Measurements from ENCODE around the gene MYRIP. TPM values are rescaled to one million over a fixed set of nuclear protein-coding genes. Genes with fewer than 3 reads are reported as not detected.
A peak's percentile ranks its signal among the peaks of the same experiment; 100 is the strongest.

Gene MYRIP
- total and polyA plus RNA-seq, 8 donors = 1.4 to 11.2 (median 7.8) TPM

- FAIRE-seq (no peak), ATAC-seq (no peak), DNase-seq (no peak)
- Histone ChIP-seq H3K36me3 (no peaks in the 10 kb centered on the region), H3K4me1 (peaks cover 0 to 2% (median 0%) of the 10 kb centered on the region in 3 donors), H3K27me3 (no peaks in the 10 kb centered on the region), H3K27ac (no peak overlapping the region), H3K9me3 (no peaks in the 10 kb centered on the region), H3K4me3 (no peak overlapping the region)
- no peak for TF ChIP-seq CTCF (IDR thresholded peaks at IDR 0.05)
- intact Hi-C loops (cut with DNase I) = loop anchor here in 2 of 3 donors (5.0 to 10.0 kb wide), 2 partner anchors 126 to 128 kb away; no protein-coding TSS in a partner anchor
- WGBS, 2 donors = 68 to 71% methylated on average over 3 of the region's 3 CpGs
Observed at GRCh38 chr3:40189118-40189517, 379.7 kb downstream of the MYRIP start.

DNA sequence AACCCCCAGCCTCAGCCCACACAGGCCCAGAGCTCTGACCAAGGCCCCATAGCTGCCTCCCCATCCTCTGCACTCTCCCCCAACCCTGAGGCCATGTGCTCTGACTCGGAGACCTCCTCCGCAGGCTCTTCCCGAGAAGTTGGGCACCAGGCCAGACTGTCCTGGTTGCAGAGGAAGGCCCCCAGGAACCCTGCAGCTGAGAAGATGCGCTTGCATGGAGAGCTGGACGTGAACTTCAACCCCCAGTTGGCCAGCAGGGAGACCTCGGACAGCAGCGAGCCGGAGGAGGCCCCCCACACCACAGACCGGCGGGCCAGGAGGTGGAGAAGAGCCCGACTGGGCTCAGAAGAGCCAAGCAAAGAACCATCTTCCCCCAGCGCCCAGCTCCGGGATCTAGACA lies 380.6 kb downstream of the MYRIP start:
- no peak for FAIRE-seq
- Histone ChIP-seq H3K27ac (no peak overlapping the region), H3K36me3 (no peaks in the 10 kb centered on the region), H3K4me3 (no peak overlapping the region), H3K4me1 (peaks cover 0 to 2% (median 0%) of the 10 kb centered on the region in 3 donors), H3K9me3 (no peaks in the 10 kb centered on the region), H3K27me3 (no peaks in the 10 kb centered on the region)
- intact Hi-C loops (cut with DNase I) = no loop called here
- no peak for TF ChIP-seq CTCF (IDR thresholded peaks at IDR 0.05)
- 87 to 89% methylated on average over 13 of the region's 13 CpGs for WGBS, 2 donors
- no peak for ATAC-seq
- DNase-seq = peak in 1 of 6 donors; percentile 51

DNA sequence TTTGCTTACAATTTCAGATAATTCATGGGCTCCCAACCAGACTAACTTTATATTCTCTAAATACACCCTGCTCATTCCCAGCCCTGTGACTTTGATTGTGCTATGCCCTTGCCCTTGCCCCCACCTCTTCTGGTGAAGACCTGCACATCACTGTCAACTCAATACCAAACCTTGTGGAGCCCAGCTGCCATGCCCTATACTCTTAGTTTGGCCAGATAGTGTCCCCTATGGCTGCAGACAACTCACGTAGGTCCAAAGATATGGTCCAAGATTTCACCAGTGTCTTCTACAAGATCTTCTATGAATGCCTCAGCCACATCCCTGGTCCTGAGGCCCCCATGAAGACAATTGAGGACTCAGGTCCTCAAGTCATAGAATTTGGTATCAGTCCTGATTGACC lies 381.8 kb downstream of the MYRIP start:
- H3K4me1 ChIP-seq = peaks cover 0 to 2% (median 0%) of the 10 kb centered on the region in 3 donors
- no peak for DNase-seq
- no peaks in the 10 kb centered on the region for H3K27me3 ChIP-seq
- no peak for TF ChIP-seq CTCF (IDR thresholded peaks at IDR 0.05)
- no peaks in the 10 kb centered on the region for H3K9me3 ChIP-seq
- intact Hi-C loops (cut with DNase I) = no loop called here
- FAIRE-seq = no peak
- H3K4me3 ChIP-seq = no peak overlapping the region
- H3K36me3 ChIP-seq = no peaks in the 10 kb centered on the region
- H3K27ac ChIP-seq = no peak overlapping the region
- ATAC-seq = peak in 1 of 4 donors; percentile 16
- WGBS, 2 donors = 86 to 97% methylated on average over 1 of the region's 1 CpG

DNA sequence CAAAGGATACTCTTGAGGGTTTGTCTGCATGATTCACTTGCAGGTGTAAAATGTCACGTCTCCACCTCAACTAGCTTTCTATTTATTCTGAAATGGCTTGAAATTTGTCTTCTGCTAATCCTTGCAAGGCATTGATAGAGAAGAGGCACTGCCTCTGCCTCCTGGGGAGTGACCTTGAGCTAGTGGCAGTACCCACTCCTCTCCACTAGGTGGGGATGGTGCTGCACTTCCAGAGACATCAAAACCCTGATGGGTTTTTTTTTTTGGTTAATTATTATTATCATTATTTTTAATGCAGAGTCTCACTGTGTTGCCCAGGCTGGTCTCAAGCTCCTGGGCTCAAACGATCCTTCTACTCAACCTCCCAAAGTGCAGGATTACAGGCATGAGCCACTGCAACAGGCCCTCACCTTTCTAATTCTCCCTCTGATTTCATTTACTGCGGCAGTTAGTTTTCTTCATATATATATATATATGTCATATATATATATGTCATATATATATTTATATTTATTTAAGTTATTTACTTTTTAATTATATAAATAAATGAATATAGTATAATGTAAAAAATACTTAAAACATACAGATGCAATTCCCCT lies 382.5 kb downstream of the MYRIP start:
- Histone ChIP-seq H3K36me3 (no peaks in the 10 kb centered on the region), H3K9me3 (no peaks in the 10 kb centered on the region), H3K4me1 (no peaks in the 10 kb centered on the region), H3K27ac (no peak overlapping the region), H3K27me3 (no peaks in the 10 kb centered on the region), H3K4me3 (no peak overlapping the region)
- intact Hi-C loops (cut with DNase I) = no loop called here
- 35 to 47% methylated on average over 3 of the region's 3 CpGs for WGBS, 2 donors
- peak in 5 of 6 donors; percentile 33 to 76 (median 62) for DNase-seq
- TF ChIP-seq CTCF (IDR thresholded peaks at IDR 0.05) = peak; percentile 86 to 94 (median 92)
- peak; percentile 62 to 97 (median 92) for ATAC-seq
- no peak for FAIRE-seq

DNA sequence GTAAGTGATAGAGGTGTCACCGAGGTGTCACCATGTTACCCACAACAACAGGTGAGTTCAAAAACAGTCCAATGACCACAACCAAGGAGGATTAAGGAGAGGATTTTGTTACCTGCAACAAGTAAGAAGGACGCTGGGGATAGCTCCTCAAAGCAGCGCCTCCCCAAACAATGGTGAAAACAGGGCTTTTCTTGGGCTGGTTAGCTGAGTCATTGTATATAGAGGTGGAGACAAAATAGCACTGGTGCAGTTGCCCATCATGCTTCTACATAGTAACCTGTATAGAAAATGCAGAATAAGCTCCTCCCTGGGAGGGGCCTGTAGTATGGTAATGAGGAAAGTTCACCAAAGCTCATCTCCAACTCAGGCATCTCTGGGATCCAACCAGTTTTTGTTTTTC lies 383.2 kb downstream of the MYRIP start:
- Histone ChIP-seq H3K4me3 (no peak overlapping the region), H3K9me3 (no peaks in the 10 kb centered on the region), H3K27me3 (no peaks in the 10 kb centered on the region), H3K27ac (no peak overlapping the region), H3K36me3 (no peaks in the 10 kb centered on the region), H3K4me1 (no peaks in the 10 kb centered on the region)
- FAIRE-seq (no peak), ATAC-seq (no peak), DNase-seq (no peak)
- intact Hi-C loops (cut with DNase I) = no loop called here
- 85 to 92% methylated on average over 3 of the region's 3 CpGs for WGBS, 2 donors
- TF ChIP-seq CTCF (IDR thresholded peaks at IDR 0.05) = no peak

Data from pancreas (tissue), 10 donors.